SH-SY5Y (cell line): ENCODE results near the gene C12orf60.

Experiments
- GATA2 ChIP-seq: IDR thresholded peaks from 2 replicates; pipeline ENCODE4 v1.6.1; 2011; ENCODE audit warnings: mild to moderate bottlenecking, low read depth, low read length
- GATA3 ChIP-seq: IDR thresholded peaks from 2 replicates; pipeline ENCODE4 v1.6.1; 2011; ENCODE audit warnings: low read depth, mild to moderate bottlenecking, low read length, moderate library complexity

- TF ChIP-seq GATA2 = no peak
- no peak for TF ChIP-seq GATA3
These were observed 40.9 kb downstream of the C12orf60 start for GRCh38 chr12:14844401-14844800.
